DMS153 (cell line): ENCODE results near the gene PIK3C3.
"Not testable (repeated sequence)": the region's sequence is repeated elsewhere in the genome, so short reads cannot be mapped to it uniquely, and the experiment has no call there.

ENCODE experiments used
- DNase-seq: peaks from one replicate; lab custom pipeline; 2025; lab: John Stamatoyannopoulos, UW

Gene PIK3C3

DNA sequence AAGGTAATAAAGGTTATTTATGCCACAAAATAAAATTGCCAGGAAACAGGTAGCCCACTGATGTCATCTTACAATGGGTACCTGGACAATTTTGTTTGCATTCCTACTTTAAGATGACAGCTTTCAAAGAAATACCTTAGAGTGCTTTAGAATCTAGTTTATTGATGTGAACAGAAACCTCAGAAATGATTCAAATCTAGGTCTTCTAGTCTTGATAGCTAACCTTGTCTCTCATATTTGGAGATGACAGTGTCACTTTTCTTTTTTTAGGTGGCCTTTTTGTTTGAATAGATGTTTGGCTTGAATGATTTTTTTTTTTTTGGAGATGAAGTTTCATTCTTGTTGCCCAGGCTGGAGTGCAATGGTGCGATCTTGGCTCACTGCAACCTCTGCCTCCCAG is 69.1 kb downstream of the PIK3C3 start:
- no peak for DNase-seq

- DNase-seq, result no peak
Observed at GRCh38 chr18:42025491-42025890, 70.5 kb downstream of the PIK3C3 start.

GRCh38 chr18:42025974-42026625 is 71.1 kb downstream of the PIK3C3 start:
- DNase-seq, result no peak

DNA sequence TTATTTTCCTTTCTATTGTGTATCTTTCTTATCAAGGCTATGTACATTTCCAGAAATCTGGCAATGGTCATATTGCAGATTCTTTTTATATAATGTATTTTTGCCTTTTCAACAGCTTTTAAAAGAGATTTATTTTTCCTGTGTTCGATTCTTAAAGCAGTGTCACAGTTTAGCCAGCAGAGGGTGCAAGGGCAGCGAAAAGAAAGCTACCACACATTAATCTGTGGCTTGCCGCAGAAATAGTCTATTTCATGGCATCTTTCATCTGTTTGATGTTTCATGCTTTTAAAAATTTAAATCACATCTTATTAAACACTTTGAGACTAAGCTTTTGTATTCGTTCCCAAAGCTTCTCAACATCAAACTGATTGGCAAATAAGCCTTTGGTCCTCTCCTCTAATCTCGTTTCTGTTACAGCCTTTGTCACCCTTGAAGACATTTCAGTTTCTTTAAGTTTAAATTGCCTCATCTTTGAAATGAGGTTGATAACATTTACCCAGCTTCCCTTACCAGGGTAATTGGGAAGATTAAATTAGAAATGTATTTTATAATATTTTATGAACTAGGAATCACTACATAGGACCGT is 73.3 kb downstream of the PIK3C3 start:
- no peak for DNase-seq

GRCh38 chr18:42029092-42029491 is 74.1 kb downstream of the PIK3C3 start:
- DNase-seq, result no peak

GRCh38 chr18:42030586-42031182 is 75.7 kb downstream of the PIK3C3 start:
- DNase-seq, result no peak

GRCh38 chr18:42032447-42032846 is 77.4 kb downstream of the PIK3C3 start:
- no peak for DNase-seq

- DNase-seq, result no peak
Observed at GRCh38 chr18:42033137-42033810, 78.2 kb downstream of the PIK3C3 start.

GRCh38 chr18:42038936-42039335 is 83.9 kb downstream of the PIK3C3 start:
- DNase-seq, result no peak

- no peak for DNase-seq
Observed at GRCh38 chr18:42039396-42039795, 84.4 kb downstream of the PIK3C3 start.

- no peak for DNase-seq
Observed at GRCh38 chr18:42041793-42042192, 86.8 kb downstream of the PIK3C3 start.

- DNase-seq, result no peak
Observed at GRCh38 chr18:42045346-42045745, 90.3 kb downstream of the PIK3C3 start.

DNA sequence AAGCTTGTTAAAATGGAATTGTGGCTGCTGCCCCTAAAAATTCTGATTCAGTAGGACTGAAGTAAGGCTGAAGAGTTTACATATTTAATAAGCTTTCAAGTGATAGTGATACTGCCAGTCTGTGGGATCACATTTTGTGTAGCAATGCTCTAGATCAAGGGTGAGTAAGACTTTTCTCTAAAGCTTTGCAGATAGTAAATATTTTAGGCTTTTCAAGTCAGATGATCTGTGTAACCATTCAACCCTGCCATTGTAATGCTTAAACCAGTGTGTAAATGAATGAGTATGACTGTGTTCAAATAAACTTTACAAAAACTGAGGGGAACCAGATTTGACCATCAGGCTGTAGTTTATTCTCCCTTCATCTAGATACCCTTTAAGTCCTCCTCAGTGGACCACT is 92.7 kb downstream of the PIK3C3 start:
- no peak for DNase-seq

- no peak for DNase-seq
Observed at GRCh38 chr18:42048158-42048557, 93.1 kb downstream of the PIK3C3 start.

GRCh38 chr18:42049536-42049935 is 94.5 kb downstream of the PIK3C3 start:
- DNase-seq, result not testable (repeated sequence)

DNA sequence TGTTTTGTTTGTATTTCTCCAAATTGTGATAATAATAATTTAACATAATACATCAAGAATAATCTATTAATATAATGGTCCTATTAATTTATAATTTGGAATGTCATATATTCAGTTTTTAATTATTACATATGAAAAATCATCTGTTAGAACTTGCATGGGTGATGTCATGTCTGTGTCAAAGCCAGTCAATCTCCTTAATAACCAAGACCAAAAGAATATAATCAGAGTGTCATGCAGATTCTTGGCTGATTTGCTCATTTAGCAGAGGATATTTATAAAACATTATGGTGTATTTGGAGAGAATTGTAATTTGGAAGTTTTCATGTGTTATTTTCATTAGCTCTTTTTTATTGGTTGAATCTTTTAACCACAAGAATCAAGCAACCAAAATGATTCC is 96.4 kb downstream of the PIK3C3 start:
- no peak for DNase-seq

DNA sequence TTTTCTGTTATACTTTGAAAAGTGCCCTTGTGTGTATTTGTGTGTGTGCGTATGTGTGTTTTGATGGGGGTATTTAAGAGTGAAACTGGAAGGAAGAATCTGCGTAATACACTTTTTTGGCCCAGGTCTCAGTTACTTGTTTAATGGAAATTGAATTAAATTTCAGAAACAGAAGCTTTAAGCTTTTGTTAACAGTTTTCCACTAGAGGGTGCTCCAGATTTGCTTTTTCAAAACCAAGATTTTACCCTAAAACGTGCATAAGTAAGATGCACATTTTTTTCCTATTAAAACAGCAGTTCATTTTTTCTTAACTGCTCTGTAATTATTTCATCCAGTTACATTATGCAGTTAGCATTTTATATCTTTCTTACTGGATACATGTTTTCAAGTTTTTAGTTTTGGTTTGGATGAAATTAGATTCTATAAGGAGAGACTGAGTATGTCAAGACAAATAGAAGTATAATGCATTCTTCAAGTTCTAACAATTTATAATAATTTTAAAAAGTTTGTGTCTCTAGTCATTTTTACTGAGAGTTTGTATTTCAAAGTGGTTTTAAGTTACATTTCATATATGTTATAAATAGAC is 97.2 kb downstream of the PIK3C3 start:
- no peak for DNase-seq

- no peak for DNase-seq
Observed at GRCh38 chr18:42053188-42053781, 98.3 kb downstream of the PIK3C3 start.

GRCh38 chr18:42064109-42064508 is 109.1 kb downstream of the PIK3C3 start:
- DNase-seq, result no peak

- DNase-seq, result no peak
Observed at GRCh38 chr18:42067518-42067917, 112.5 kb downstream of the PIK3C3 start.

DNA sequence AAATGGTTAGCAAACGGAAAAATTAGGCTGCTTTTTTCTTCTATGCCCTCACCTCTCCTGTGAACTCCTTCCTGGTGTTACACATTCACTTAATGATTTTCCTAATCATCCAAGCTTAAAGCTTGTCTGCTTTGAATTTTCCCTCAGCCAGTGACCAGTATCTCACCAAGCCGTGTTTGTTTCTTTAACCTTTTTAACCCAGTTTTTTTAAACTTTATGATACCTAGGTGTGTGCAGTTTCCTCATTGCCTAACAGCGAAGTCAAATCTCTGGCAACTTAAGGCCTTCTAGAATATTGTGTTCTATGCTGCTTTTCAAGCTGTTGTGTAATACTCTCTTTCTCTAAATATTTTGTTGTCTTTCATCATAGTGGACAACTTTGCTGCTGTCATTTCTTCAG is 113.0 kb downstream of the PIK3C3 start:
- DNase-seq, result no peak

DNA sequence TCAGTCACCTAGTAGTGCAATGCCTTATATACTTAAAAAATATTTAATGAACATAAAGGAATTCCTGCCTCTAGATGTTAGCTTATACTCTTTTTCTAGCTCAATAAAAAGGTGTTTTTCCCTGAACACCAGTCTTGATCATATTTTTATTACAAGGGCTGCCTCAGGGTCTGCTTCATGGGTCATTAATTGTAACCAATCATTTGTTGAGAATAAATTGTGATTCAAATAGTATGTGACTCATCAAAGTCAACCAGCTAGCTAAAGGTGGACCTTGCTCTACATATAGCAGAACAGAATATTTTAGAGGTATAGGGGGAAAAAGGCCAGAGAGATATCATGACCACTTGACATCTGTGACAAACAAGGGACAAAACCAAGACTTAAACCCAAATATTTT is 114.0 kb downstream of the PIK3C3 start:
- no peak for DNase-seq
